Fibroblast of pulmonary artery (primary cell): ENCODE results near the gene ASTN2.

Experiments
- DNase-seq: peaks from one replicate; pipeline ENCODE4 v3.0.0-alpha.2; 2010; ENCODE audit warnings: low read depth
- H3K4me3 ChIP-seq: replicated peaks from 2 replicates; pipeline ENCODE4 v1.5.1; 2011; ENCODE audit warnings: low read depth, mild to moderate bottlenecking, control low read depth, low read length, moderate library complexity
- CTCF ChIP-seq: IDR thresholded peaks from 2 replicates; pipeline ENCODE4 v1.5.1; 2011; ENCODE audit warnings: mild to moderate bottlenecking, control low read depth, low read length, inconsistent platforms; ENCODE audit errors: missing control alignments

The ASTN2 gene

GRCh38 chr9:117416856-117417255, 2.0 kb upstream of the ASTN2 start:
- H3K4me3 ChIP-seq, result no peak overlapping the region
- no peak for TF ChIP-seq CTCF
- DNase-seq, result no peak

- H3K4me3 ChIP-seq, result peak overlapping the region; percentile 12
- no peak for DNase-seq
- TF ChIP-seq CTCF, result no peak
Measured at GRCh38 chr9:117415358-117415914, 579 bp upstream of the ASTN2 start.

GRCh38 chr9:117414220-117414905, 494 bp downstream of the ASTN2 start:
- no peak overlapping the region for H3K4me3 ChIP-seq
- no peak for TF ChIP-seq CTCF
- peak; percentile 7 for DNase-seq

- DNase-seq, result no peak
- TF ChIP-seq CTCF, result no peak
- H3K4me3 ChIP-seq, result no peak overlapping the region
Measured at GRCh38 chr9:117413346-117414219, 1.3 kb downstream of the ASTN2 start.

GRCh38 chr9:117412841-117413240, 2.0 kb downstream of the ASTN2 start:
- TF ChIP-seq CTCF, result no peak
- H3K4me3 ChIP-seq, result no peak overlapping the region
- DNase-seq, result no peak

- no peak for DNase-seq
- TF ChIP-seq CTCF, result no peak
- no peak overlapping the region for H3K4me3 ChIP-seq
Measured at GRCh38 chr9:117412006-117412715, 2.7 kb downstream of the ASTN2 start.
